Astrocyte of the hippocampus (primary cell): Measurements from ENCODE around the gene F12.

Source experiments
- DNase-seq: peaks from one replicate; pipeline ENCODE4 v3.0.0; 2011; ENCODE audit warnings: low read depth, low spot score

F12 gene

DNA sequence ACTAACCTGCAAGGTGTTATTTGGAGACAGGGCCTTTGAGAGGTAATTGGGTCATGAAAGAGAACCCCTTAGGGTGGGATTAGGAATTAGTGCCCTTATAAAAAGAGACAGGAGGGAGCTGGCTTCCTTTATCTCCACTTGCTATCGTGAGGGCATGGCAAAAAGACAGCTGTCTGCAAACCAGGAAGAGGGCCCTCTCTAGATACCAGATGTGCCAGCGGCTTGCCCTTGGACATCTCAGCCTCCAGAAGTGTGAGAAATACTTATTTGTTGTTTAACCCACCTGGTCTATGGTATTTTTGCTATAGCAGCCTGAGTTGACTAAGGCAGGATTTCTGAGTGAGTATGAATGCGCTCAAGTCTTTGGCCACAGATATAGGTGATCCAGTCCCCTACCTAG, 52.6 kb downstream of the F12 start:
- DNase-seq, result no peak

DNA sequence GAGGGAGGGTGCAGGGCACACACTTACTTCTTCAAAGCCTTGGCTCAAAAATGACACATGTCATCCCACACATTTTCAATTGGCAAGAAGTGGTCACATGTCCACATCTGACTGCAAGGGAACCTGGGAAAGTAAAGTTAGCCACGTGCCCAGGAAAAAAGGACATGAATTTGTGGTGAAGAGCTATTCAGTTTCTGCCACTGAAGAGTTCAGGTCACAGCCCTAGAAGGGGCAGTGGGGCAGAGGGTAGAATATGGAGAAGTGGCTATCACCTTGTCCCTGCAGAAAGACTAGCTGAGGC, 53.5 kb downstream of the F12 start:
- no peak for DNase-seq

DNA sequence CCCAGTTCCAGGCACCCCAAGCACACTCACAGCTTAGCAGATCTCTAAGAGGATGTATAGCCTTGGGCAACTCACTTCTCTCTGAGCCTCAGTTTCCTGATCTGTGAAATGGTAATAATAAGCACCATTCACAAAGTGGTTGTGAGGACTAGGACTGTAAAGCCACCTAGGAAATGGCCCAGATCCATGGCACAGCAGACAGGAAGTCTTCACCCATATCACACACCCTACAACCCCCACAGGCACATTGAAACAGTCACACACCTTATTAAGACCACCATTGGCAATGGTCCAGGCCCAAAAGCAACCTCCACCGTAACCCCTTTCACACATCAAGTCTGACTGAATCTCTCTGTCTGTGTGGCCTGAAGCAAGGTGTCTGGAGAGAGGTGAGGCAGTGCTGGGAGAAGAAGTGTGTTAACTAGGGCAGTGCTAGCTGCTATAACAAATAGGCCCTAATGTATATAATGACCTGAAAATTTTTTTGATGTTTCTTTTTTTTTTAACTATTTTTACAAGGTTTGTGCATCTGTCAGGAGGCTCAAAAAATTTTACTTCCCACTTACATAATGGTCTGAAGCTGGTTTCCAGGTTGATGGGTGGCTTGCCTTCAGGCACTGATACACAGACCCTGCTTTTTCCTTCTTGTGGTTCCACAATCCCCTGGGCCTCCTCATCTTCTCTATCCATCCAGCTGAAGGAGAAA, 54.0 kb downstream of the F12 start:
- DNase-seq, result no peak

DNA sequence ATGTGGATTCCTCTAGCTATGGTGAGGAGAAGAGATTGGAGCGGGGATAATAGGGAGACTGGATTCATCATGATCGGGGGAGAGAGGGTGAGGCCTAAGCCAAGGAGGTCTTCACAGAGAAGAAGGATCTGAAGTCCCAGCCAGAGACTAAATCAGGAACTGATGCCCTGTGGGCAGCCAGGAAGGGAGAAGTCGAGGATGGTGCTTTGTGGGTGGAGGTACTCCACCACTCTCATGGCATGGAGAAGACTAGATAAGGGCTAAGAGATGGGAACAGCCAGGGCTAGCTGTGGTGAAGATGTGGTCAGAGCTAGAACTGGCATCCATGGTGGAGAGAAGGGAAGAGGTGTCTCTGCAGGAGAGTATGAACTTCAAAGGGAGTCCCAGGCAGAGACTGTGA, 54.7 kb downstream of the F12 start:
- no peak for DNase-seq

DNA sequence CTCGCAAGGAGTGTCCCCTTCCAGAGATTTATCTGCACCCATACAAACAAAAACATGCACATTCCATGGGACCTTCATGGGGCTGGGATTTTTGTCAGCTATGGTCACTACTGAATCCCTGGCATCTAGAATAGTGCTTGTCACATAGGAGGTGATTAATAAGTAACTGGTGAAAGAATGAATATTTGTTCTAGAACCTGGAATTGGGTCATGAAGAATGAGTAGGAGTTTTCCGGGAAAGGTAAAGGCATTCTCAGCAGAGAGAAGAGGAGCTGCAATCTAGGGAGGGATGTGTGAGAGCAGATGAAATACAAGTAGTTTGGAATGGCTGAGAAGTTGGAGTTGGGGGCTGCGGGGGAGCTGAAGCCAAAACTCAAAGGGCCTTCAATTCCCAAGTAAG, 55.1 kb downstream of the F12 start:
- DNase-seq, result no peak

DNA sequence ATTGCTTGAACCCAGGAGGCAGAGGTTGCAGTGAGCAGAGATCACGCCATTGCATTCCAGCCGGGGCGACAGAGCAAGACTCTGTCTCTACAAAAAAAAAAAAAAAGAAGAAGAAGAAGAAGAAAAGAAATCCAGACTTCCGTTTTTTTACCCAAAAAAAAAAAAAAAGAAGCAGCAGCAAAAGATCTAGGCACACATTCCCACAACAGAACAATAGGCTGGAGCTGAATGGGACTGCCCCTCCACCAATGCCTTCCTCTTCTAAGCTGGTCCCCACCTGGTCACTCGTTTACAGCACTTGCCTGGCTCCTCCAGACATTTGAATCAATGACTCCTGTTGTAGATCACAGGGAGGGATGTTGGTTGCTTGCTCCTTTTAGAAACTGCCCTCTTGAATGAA, 56.3 kb downstream of the F12 start:
- DNase-seq, result no peak
